SIG-M5 treated with dmso at 0.1 percent for 504 hours (cell line): ENCODE results near the gene PAXX.
"Not testable (repeated sequence)": the region's sequence is repeated elsewhere in the genome, so short reads cannot be mapped to it uniquely, and the experiment has no call there.

ENCODE experiments used
- DNase-seq: peaks from one replicate; lab custom pipeline; 2025; ENCODE audit not compliant: unreplicated experiment; lab: John Stamatoyannopoulos, UW

PAXX gene

DNA sequence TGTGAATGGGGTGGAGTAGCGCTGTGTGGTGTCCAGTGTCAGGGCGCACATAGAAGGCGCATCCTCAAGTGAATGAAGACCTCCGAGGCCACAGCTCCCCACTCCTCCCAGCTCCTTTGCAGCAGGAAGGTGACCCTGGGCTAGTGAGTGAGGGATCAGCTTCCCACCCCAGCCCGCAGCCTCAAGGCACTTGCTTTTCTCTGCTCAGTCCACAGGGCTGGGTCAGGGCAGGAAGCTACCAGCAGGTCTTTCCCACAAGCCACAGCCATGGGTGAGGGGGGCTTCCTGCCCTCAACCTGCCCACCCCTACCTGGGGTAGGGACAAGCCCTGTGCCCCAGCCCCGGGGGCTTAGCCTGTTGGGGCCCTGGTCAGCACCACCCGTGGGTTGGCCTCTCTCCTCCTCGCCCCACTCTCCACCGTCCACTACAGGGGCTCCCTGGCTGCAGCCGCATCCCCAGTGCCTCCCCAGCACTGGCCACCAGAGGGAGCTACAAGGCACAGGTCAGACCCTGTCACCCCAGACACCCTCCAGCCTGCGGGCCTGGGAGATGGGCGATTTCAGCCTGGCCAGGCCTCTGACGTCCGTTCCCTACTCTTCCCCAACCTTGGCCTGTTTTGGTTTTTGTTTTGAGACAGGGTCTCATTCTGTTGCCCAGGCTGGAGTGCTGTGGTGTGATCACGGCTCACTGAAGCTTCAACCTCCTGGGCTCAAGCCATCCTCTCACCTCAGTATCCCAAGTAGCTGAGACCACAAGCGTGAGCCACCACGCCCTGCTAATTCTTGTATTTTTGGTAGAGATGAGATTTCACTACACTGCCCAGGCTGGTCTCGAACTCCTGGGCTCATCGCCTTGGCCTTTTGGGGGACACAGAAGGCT is 37.1 kb downstream of the PAXX start:
- peak; percentile 48 for DNase-seq

DNA sequence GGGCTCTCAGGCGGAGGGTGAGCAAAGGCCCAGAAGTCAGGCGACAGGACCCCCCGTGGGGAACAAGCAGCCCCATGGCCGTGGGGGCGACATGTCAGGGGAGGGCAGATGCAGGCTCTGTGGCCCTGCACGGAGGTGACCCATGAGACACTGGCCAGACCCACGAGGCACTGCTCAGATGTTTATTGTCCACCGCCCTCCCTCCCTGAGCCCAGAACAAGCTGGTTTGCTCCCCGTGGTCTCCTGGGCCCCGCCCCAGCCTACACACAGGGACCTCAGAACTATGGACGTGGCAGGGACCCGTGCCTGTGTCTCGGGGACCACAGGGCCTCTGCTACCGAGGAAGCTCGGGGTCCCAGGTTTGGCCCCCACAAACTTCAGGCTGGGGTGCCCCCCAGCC is 37.8 kb downstream of the PAXX start:
- DNase-seq: no peak

DNA sequence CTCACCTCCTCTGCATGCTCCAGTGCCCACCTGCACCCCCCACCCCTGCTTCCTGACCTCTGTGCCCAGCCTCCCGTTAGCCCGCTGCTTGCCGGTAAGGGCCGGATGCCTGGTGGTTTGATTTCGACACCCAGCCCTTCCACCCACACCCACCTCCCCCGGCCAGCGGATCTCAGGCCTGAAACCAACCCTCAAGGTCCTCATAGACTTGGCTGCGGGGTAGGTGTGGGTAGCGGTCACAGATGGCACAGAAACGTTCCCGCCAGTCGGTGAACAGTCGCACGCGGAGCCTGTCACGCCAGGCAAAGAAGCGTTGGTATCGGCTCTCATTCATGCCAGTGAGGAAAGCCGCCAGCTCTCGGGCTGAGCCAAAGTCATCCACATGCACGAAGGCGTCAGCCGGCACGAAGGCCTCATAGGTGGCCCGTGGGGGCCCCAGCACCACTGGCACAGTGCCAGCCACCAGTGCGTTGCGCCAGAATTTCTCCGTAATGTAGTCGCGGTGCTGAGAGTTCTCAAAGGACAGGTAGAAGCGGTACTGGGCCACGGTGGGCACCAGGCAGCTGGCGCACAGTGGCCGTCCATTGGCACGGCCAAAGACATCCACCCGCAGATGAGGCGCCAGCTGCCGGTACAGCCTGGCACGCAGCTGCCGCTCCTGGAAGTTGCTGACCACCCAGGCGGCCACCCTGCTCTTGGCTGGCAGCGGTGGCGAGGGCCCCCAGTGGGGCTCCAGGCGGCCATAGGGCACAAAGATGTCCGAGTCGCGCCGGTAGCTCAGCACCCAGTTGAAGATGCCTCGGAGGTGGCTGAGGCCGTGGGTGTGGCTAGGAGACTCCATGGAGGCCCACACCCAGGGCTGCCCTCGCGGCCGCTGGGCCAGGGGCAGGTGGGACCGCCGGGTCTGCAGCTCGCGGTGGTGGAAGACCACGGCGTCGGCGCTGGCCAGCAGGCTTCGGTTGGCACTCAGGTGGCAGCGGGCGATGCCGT is 38.6 kb downstream of the PAXX start:
- DNase-seq: peak; percentile 39

DNA sequence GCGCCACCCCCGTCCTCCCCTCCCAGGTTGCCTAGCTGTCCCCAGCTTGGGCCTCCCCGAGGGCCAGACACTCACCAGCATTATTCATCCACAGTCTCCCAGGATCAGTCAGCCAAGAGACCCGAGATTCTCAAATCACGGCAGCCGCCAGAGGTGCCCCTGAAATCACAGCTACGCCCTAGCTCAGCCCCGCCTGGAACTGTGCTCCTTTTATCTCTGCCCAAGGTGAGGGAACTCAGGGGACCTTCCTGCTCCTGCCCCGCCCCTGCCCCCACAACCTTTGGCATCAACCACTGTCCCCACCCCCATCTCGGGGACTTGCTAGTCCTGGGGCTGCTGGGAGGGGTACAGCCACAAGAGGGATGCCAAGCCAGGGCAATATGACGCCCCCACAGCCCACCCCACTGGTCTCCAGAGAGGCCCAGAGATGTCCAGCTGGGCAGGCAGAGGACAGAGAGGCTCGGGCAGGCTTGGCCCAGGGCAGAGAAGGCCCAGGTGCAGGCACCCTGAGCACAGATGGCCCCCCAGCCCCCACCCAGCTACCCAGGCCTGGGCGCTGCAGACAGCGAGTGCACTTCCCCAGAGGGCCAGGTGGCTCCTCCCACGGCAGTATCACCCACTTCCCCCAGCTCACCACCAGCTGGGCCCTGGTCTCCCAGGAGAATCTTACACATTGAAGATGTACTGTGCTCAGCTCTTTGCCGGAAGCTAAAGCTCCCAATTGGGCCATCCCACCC is 39.9 kb downstream of the PAXX start, which contains the start of gene FUT7:
TSS of gene FUT7 (minus strand) at position 185 of the 737 bp plus-strand sequence. CDS start at position 88, 97 bp downstream.
- no peak for DNase-seq

DNA sequence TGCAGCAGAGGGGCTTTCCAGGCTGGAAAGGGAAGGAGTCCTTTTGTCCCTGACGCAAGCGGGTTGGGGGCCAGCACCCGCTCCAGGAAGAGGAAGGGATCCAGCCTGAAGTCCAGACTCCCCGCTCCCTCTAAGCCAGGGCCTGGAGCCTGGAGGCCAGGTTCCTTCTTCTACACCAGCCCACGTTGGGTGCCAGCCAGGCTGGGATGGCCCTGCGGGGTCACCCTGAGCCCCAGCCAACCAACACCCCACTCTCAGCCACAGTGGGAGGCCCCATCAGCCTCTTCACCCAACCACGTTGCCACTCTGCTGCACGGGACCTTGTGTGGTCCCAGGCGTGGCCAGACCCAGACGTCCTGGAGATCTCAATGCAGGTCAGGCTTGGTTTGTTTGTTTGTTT is 40.6 kb downstream of the PAXX start:
- DNase-seq: no peak

DNA sequence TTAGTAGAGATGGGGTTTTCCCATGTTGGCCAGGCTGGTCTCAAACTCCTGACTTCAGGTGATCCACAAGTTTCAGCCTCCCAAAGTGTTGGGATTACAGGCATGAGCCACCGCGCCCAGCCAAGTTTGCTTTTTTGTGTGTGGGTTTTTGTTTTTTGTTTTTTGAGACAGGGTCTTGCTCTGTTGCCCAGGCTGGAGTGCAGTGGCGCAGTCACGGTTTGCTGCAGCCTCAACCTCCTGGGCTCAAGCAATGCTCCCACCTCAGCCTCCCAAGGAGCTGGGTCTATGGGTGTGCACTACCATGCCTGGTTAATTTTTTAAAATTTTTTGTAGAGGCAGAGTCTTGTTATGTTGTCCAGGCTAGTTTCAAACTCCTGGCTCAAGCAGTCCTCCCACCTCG is 41.3 kb downstream of the PAXX start:
- not testable (repeated sequence) for DNase-seq

DNA sequence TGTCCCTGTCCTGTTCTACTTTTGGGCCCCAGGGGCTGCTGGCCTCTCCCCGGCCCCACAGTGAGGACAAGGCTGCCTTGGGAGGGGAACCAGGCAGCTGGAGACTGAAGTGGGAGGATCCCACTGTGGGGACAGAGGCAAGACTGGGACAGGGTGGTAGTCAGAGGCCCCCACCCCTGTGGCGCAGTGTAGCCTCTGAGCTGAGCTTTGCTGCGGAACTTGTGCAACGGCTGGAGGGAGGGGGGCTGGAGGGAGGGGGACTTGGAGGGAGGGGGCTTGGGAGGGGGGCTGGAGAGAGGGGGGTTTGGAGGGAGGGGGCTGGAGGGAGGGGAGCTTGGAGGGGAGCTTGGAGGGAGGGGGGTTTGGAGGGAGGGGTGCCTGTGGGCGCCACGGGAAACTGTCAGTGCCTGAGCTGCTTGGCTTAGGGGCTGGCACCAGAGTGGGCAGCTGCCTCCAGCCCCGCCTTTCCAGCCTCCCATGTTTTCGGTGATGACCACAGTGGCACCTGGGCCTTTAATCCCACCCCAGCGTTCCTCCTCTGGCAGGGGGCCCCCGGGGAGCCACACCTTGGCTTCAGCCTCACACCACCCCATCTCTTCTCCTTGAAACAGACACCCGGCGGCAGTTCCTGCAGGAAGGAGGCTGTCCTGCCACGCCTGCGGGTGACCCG is 42.0 kb downstream of the PAXX start:
- peak; percentile 68 for DNase-seq

DNA sequence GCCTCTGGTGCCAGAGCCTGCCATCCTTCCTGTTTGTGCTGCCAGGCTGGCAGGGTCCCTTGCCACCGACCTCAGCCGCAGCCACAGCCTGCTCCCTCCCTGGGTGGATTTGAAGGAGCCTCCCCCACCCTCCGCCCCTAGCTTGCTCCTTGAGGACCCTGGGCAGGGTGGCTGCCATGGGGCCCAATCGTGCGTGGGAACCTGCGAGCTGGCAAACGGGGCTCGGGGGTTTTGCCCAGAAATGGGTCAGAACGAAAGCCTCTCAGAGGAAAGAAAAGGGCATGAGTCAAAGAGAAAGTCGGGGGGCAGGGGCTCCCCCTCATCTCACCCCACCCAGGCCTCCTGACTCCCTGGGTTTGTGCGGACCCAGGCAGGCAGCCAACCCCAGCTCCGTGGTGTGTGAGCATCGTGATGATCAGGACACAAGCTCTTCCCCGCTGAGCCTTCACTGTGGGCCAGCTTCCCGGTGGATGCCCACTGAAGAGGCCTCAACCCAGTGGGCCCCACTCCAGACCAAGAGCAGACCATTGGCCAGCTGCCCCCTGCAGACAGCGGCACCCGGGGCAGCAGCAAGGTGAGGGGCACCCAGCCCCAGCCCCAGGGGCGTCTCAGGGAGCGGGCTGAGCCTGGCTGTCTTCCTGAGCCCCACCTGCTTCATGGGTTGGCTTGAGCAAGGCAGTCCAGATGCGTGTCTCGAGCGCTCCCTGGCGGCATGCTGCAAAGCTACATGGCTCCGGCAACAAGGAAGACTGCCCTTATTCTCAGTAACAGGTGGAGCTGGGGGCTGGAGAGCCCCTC is 42.7 kb downstream of the PAXX start:
- DNase-seq: peak; percentile 84

DNA sequence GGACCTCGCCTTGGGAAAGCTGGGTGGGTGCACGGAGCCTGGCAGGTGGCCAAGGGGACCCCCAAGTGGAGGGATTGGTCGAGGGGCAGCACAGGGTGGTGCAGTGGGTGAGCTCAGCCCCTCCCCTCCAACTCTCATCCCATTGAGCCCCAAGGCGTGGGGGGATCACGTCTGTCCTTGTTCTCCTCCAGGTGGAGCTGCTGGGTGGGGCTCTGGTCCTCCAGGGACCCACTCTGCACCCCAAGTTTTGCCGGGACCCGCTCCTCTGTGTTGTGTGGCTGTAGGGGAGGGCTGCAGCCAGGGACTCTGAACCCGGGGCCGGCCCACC is 43.2 kb downstream of the PAXX start:
- no peak for DNase-seq

DNA sequence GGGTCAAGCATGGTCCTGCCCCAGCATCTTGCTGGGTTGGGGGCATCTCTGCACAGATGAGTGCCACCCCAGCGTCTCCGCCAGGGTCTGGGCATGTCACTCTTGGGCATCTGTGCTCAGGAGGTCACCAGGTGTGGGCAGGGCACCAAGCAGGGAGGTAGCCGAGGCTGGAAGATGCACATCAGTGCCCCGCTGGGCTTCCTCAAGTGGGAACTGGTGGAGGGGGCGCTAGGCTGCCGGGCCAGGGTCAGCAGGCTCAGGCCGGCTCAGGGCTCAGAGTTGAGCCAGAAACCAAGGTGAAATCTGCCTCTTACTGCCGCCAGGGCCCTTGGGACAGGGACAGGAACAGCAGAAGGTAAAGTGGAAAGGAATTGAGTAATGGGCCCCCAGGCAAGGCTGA is 43.7 kb downstream of the PAXX start:
- DNase-seq: no peak

DNA sequence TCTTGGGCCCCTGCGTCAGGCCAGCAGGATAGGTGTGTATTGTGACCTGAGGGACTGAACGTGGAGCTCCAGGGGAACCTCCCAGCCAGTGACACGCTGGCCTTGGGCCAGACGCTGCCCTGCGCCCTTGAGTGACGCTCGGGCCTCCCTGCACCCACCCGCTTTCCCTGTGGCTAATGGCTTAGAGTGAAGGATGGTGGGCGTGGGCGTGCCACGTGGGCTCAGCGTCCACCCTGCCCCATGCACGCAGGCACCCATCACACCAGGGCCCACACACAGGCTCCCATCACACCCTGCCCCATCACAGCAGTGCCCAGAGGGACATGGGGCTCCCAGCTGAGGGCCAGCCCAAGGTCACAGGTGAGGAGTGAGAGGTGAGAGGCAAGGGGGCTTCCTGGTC is 44.8 kb downstream of the PAXX start:
- DNase-seq: no peak

DNA sequence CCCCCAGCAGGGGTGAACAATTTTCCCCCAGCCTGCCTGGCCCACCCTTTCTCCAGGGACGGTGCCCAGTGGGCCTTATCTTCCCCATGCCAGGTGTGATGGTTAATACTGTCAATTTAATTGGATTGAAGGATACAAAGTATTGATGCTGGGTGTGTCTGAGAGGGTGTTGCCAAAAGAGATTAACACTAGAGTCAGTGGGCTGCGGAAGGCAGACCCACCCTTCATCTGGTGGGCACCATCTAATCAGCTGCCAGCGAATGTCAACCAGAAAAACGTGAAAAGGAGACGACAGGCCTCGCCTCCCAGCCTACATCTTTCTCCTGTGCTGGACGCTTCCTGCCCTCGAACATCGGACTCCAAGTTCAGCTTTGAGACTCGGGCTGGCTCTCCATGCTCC is 45.3 kb downstream of the PAXX start:
- DNase-seq: no peak

DNA sequence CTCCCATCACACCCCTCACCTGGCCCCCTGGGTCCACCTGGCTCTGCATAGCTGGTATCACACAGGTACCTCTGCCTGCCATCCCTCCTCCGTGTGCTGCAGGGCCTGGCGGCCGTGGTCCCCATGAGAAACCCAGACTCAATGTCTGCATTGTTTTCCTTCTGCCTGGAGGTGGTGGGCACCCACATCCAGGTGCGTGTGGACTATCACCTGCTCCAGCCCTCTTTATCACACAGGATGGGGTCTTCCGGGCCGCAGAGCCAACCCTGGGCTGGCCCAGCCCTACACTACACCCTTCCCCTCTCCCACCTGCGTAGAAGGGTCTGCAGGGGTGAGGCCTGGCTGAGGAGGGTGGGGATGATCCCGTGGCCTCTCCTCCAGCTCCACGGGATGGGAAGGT is 46.7 kb downstream of the PAXX start:
- DNase-seq: no peak

DNA sequence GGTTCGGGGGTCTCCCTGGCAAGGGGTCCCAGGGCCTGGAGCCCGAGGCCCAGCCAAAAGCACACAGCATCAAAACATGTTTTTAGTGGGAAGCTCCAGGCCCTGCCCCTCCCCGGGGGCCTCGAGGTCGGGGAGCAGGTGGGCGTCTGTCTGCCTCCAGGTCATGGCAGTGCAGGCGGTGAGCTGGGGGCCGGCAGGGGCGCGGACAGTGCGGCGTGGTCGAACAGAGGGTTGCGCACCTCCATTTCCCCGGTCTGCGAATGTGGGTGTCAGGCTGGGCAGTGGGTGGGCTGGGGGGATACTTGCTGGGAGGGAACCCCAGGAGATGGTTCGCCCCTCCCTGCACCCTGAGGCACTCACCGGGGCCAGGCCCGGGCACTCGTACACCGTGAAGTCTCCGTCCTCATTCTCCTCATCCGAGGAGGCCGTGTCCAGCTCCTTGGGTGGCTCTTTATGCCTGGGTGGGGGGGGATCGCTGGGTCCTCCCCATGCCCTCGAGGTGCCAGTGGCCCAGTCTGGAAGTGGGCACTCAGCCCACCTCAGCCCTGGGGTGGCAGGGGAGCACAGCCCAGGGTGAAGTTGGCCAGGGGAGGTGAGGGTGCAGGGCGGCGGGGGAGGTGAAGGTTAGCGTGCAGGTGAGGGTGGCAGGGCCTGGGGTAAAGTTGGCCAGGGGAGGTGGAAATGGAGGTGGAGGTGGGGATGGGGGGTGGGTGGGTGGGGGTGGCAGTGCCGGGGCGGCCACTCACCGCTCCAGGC is 47.6 kb downstream of the PAXX start:
- DNase-seq: no peak

DNA sequence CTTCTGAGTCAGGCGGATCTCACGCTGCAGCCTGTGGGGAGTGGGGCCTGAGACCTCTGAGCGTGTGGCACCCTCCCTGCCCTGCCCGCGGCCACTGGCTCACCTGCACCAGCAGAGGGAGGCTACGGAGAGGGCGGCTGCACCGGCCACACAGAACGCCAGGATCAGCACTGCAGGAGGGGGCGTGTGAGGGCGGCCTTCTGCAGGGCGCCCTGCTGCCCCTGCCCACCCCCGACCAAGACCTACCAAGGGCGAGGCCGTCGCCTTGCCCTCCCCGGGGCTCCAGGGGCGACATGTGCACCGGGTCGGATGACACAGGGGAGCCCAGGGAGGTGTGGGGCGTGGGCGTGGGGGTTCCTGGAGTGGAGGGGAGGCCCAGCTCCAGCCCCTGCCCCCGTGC is 48.3 kb downstream of the PAXX start:
- no peak for DNase-seq

DNA sequence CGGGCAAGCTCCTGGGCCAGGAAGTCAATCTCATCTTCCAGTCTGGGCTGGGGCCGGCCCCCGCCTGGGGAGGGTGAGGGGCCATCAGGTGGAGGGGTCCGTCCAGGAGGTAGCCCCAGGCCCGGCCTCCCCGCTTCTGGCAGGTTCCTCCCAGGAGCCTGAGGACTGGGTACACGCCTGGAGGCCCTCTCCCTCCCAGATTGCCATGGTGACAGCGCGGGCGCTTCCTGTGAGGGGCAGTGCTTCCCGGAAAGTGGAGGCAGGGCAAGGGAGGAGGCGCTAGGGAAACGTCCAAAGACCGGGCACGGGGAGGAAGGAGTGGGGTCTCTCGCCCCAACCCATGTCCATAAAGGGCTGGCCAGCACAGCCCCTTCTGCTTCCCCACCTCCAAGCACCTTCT is 48.9 kb downstream of the PAXX start:
- no peak for DNase-seq

DNA sequence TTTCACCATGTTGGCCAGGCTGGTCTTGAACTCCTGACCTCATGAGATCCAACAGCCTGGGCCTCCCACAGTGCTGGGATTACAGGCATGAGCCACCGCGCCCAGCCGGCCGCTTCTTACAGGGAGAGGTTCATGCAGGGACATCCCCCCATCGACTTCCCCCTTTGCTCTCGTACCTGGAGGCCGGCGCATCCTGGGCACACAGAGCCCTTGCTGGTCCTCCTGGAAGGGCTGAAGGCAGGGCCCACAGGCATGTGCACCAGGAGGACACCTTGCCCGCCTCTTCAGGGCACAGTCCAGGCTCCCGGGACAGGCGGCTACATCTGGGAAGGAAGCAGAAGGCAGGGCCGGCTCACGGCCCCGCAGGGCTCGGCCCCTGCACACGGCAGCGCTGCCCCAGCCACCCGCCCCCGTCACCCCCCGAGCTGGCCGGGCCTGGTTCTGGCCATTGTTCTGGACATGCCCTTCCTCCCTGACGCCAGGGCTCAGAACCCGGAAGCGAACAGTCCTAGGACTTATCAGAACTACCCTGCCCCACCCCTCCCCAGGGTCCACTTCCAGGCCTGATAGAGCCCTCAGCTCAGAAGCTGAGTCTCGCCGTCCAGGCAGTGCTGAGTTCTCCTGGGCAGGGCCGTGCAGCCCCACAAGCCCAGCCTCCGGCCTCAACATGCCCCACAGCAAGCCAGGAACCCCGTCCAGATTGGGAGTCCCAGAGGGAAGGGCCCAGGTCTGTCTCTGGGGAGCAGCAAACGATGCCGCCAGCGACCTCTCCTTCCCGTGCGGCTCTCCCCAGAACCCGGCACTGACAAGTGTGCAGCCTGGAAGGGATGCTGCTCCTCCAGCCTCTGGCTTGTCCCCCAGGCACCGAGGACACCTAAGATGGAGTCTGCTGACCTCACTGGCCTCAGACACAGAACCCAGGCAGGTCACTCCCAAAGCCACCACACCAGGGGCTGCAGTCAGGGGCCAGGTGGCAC is 50.8 kb downstream of the PAXX start:
- no peak for DNase-seq
